ENCODE results near the gene ALG9. TPM values are rescaled to one million over a fixed set of nuclear protein-coding genes. Genes with fewer than 3 reads are reported as not detected.

Gene ALG9
- polyA plus RNA-seq, 1 experiment, result 23.7 TPM

DNA sequence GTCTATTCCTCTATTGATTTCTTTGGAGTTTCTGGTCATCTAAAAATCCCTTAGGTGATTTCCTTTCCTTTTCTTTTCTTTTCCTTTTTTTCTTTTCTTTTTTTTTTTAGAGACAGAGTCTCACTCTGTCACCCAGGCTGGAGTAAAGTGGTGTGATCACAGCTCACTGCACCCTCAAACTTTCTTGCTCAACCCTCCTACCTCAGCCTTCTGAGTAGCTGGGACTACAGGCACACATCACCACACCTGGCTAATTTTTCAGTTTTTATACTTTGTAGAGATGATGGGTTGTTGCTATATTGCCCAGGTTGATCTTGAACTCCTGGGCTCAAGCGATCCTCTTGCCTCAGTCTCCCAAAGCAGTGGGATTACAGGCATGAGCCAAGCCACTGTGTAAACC, 45.4 kb upstream of the ALG9 start:
- Histone ChIP-seq H3K36me3 (ENCODE audit: control insufficient read depth, insufficient read depth, low read length) (no peaks in the 10 kb centered on the region), H3K27me3 (ENCODE audit: control insufficient read depth, insufficient read depth, low read length) (no peaks in the 10 kb centered on the region), H3K4me3 (ENCODE audit: low read depth, low read length) (no peak overlapping the region)
- CTCF ChIA-PET, result no interaction called here
- POLR2A ChIA-PET, result no interaction called here
- TF ChIP-seq, protein P1, sequence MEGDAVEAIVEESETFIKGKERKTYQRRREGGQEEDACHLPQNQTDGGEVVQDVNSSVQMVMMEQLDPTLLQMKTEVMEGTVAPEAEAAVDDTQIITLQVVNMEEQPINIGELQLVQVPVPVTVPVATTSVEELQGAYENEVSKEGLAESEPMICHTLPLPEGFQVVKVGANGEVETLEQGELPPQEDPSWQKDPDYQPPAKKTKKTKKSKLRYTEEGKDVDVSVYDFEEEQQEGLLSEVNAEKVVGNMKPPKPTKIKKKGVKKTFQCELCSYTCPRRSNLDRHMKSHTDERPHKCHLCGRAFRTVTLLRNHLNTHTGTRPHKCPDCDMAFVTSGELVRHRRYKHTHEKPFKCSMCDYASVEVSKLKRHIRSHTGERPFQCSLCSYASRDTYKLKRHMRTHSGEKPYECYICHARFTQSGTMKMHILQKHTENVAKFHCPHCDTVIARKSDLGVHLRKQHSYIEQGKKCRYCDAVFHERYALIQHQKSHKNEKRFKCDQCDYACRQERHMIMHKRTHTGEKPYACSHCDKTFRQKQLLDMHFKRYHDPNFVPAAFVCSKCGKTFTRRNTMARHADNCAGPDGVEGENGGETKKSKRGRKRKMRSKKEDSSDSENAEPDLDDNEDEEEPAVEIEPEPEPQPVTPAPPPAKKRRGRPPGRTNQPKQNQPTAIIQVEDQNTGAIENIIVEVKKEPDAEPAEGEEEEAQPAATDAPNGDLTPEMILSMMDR (IDR thresholded peaks at IDR 0.05; ENCODE audit: insufficient read depth, low read depth, low read length), result no peak
- no peak for DNase-seq (ENCODE audit: low read depth)

DNA sequence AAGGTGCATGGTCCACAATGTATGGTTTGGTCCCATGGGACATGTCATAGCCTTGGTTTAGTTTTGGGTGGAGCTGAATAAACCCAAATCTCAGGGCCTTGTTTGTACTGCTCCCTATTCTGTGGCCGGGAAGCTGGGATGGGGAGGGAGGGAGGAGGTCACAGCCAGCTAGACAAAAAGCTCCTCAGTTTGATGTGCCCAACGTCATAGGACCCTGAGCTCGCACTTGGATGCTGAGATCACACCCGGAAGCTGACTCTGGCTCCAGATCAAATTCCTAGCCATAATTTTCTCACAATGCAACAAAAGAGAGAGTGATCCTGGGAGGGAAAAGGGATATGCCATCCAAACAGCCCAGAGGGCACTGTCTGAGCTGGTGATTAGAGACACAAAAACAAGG, 42.6 kb upstream of the ALG9 start:
- POLR2A ChIA-PET, result interaction anchor here (1.2 kb wide), 1 partner anchor 13 kb away, joined by 4 read pairs; no protein-coding TSS in a partner anchor
- Histone ChIP-seq H3K36me3 (ENCODE audit: control insufficient read depth, insufficient read depth, low read length) (peaks cover 1% of the 10 kb centered on the region; the same call in 1 of the 2 replicates), H3K27me3 (ENCODE audit: control insufficient read depth, insufficient read depth, low read length) (no peaks in the 10 kb centered on the region), H3K4me3 (ENCODE audit: low read depth, low read length) (peak overlapping the region; percentile 46)
- DNase-seq (ENCODE audit: low read depth), result peak; percentile 53
- TF ChIP-seq, protein P1 (IDR thresholded peaks at IDR 0.05; ENCODE audit: insufficient read depth, low read depth, low read length), result no peak
- CTCF ChIA-PET, result interaction anchor here (0.5 to 1.4 kb wide), 7 partner anchors 10 to 68 kb away, joined by 3 to 7 read pairs (median 3); no protein-coding TSS in a partner anchor

DNA sequence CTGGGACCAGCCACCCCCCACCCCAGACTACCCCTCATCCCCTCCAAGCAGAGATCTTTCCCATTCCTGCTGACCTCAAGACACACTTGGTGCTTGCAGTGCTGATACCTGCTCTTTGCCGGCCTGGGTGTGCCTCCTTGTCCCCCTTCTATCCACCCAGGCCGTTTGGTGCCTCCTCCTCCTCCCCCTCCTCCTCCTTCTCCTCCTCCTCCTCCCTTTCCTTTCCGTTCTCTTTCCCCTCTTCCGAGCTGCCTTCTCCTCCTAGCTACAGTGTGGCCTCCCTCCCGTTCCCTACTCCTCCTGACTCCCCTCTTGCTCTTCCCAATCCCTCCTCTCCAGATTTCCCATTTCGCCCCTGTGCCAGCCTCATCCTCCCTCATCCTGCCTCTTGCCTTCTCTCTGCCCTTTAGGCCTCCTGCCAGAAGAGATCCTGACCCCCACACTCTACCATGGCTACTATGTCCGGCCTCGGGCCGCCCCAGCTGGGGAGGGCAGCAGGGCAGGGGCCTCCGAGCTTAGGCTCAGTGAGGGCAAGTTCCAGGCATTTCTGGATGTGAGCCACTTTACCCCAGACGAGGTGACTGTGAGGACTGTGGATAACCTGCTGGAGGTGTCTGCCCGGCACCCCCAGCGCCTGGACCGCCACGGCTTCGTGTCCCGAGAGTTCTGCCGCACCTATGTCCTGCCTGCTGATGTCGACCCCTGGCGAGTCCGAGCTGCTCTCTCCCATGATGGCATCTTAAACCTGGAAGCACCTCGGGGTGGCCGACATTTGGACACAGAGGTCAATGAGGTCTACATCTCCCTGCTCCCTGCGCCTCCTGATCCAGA, 41.9 kb upstream of the ALG9 start:
- CTCF ChIA-PET, result interaction anchor here (0.7 to 1.2 kb wide), 4 partner anchors 11 to 56 kb away, joined by 3 to 7 read pairs (median 4); no protein-coding TSS in a partner anchor
- DNase-seq (ENCODE audit: low read depth), result no peak
- Histone ChIP-seq H3K36me3 (ENCODE audit: control insufficient read depth, insufficient read depth, low read length) (peaks cover 1% of the 10 kb centered on the region; the same call in 1 of the 2 replicates), H3K27me3 (ENCODE audit: control insufficient read depth, insufficient read depth, low read length) (no peaks in the 10 kb centered on the region), H3K4me3 (ENCODE audit: low read depth, low read length) (peak overlapping the region; percentile 46)
- TF ChIP-seq, protein P1 (IDR thresholded peaks at IDR 0.05; ENCODE audit: insufficient read depth, low read depth, low read length), result no peak
- POLR2A ChIA-PET, result interaction anchor here (0.6 to 0.7 kb wide), 3 partner anchors 13 to 172 kb away, joined by 3 to 4 read pairs (median 3); no protein-coding TSS in a partner anchor

DNA sequence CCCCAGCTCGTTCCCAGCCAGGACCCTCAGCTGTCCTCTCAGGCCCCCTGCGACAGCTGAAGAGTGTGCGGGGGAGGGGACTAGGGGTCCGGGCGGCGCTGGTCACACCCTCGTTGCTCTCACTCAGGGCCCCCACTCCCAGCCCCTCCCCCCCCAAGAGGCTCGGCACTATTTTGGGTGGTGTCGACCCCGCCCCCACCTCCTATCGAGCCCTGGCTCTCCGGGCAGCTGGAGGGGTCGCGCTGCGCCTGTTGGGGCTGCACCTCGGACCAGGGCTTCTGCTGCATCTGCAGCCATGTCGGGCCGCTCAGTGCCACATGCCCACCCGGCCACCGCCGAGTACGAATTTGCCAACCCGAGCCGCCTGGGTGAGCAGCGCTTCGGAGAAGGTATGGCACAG, 41.2 kb upstream of the ALG9 start, which contains the start of gene HSPB2:
TSS of gene HSPB2 (plus strand) at position 200 of the 400 bp plus-strand sequence. CDS start at position 296, 96 bp downstream.
- peaks cover 1% of the 10 kb centered on the region; the same call in 1 of the 2 replicates for H3K36me3 ChIP-seq (ENCODE audit: control insufficient read depth, insufficient read depth, low read length)
- no peaks in the 10 kb centered on the region for H3K27me3 ChIP-seq (ENCODE audit: control insufficient read depth, insufficient read depth, low read length)
- CTCF ChIA-PET, result interaction anchor here (1.2 kb wide), 1 partner anchor 14 kb away, joined by 7 read pairs; no protein-coding TSS in a partner anchor
- no peak for DNase-seq (ENCODE audit: low read depth)
- POLR2A ChIA-PET, result no interaction called here
- TF ChIP-seq, protein P1 (IDR thresholded peaks at IDR 0.05; ENCODE audit: insufficient read depth, low read depth, low read length), result no peak
- H3K4me3 ChIP-seq (ENCODE audit: low read depth, low read length), result peak within 1 kb of the TSS; percentile 46

Measured in BJ (cell line).